ENCODE data around the gene ZSCAN4. TPM values are rescaled to one million over a fixed set of nuclear protein-coding genes. Genes with fewer than 3 reads are reported as not detected.

The ZSCAN4 gene, protein sequence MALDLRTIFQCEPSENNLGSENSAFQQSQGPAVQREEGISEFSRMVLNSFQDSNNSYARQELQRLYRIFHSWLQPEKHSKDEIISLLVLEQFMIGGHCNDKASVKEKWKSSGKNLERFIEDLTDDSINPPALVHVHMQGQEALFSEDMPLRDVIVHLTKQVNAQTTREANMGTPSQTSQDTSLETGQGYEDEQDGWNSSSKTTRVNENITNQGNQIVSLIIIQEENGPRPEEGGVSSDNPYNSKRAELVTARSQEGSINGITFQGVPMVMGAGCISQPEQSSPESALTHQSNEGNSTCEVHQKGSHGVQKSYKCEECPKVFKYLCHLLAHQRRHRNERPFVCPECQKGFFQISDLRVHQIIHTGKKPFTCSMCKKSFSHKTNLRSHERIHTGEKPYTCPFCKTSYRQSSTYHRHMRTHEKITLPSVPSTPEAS
- total RNA-seq, result 0.16 TPM
- long read RNA-seq, result 0 reads

- intact Hi-C loops (cut with DNase I), result no loop called here
- no peak for DNase-seq (ENCODE audit: low spot score)
These were observed at the start of gene ZSCAN4 for GRCh38 chr19:57668635-57669034. ZSCAN4 (plus strand) TSS chr19:57668935; CDS start chr19:57676146, 7,211 bp downstream.

DNA sequence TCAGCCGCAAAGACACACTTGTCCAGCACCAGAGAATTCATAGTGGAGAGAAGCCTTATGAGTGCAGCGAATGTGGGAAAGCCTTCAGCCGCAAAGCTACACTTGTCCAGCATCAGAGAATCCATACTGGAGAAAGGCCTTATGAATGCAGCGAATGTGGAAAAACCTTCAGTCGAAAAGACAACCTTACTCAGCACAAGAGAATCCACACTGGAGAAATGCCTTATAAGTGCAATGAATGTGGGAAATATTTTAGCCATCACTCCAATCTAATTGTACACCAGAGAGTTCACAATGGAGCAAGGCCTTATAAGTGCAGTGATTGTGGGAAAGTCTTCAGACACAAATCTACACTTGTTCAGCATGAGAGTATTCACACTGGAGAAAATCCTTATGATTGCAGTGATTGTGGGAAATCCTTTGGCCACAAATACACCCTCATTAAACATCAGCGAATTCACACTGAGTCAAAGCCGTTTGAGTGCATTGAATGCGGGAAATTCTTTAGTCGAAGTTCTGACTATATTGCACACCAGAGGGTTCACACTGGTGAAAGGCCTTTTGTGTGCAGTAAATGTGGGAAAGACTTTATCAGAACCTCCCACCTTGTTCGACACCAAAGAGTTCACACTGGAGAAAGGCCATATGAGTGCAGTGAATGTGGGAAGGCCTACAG, 47.9 kb upstream of the ZSCAN4 start:
- DNase-seq (ENCODE audit: low spot score), result no peak
- intact Hi-C loops (cut with DNase I), result no loop called here

GRCh38 chr19:57623091-57623490, 45.6 kb upstream of the ZSCAN4 start:
- intact Hi-C loops (cut with DNase I), result no loop called here
- DNase-seq (ENCODE audit: low spot score), result no peak

- intact Hi-C loops (cut with DNase I), result no loop called here
- DNase-seq (ENCODE audit: low spot score), result peak; percentile 95
These were observed 35.5 kb upstream of the ZSCAN4 start, which contains the start of gene ZNF211 for GRCh38 chr19:57632987-57633831. ZNF211 (plus strand) TSS chr19:57633168; CDS start chr19:57633347, 179 bp downstream.

DNA sequence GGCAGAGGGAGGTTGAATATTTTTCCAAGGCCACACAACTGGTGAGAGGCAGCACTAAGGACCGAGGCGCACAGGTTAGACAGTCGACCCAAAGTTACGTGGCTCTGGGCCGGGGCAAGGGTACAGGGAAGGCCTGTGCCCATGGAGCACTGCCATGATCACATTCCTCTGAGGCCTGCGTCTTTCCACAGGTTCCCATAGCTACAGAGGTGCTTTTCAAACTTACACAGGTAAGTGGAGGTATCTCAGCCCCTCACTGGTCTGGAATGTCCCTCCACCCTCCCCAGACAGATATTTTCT, 35.0 kb upstream of the ZSCAN4 start:
- intact Hi-C loops (cut with DNase I), result no loop called here

GRCh38 chr19:57637379-57637778, 31.4 kb upstream of the ZSCAN4 start:
- DNase-seq (ENCODE audit: low spot score), result no peak
- intact Hi-C loops (cut with DNase I), result no loop called here

More for the DNA sequence above, 35.0 kb upstream of the ZSCAN4 start:
- DNase-seq (ENCODE audit: low spot score), result no peak

DNA sequence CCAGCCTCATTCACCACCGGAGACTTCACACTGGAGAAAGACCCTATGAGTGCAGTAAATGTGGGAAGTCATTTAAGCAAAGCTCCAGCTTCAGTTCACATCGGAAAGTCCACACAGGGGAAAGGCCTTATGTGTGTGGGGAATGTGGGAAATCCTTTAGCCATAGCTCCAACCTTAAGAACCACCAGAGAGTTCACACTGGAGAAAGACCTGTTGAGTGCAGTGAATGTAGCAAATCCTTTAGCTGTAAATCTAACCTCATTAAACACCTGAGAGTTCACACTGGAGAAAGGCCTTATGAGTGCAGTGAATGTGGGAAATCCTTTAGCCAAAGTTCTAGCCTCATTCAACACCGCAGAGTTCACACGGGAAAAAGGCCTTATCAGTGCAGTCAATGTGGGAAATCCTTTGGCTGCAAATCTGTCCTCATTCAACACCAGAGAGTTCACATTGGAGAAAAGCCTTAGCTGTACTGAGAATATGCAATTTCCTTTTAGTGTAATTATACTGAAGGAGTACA, 27.0 kb upstream of the ZSCAN4 start:
- DNase-seq (ENCODE audit: low spot score), result no peak
- intact Hi-C loops (cut with DNase I), result no loop called here

DNA sequence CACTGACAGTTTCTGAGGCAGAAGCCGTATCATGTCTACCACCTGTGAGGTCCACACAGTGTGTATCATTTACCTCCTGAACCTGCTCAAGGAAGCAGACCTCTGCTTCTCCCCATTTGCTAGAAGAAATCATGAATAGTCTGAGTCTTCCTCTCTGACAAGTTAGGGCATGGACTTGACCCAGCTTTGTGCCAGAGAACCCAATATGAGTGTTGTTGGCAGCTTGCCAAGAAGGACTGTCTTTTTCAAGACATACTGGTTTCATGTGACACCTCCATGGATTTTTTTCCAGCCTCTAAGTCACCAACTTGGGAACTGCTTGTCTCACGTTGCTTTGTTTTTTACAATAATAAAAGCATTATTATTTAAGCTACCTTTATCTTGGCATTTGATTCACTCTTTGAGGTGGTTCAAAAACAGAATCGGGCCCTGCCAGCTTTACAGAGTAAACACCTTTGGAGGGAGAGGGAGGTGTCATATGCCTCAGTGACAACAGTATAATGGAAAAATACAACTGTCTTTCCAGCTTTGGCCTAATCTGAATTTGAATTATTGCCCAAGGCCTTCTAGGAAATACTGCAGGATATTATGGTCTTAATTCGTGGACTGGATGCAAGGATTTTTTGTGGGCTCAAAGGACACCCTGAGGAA, 26.2 kb upstream of the ZSCAN4 start:
- intact Hi-C loops (cut with DNase I), result no loop called here
- DNase-seq (ENCODE audit: low spot score), result no peak

GRCh38 chr19:57643734-57644133, 25.0 kb upstream of the ZSCAN4 start:
- DNase-seq (ENCODE audit: low spot score), result no peak

GRCh38 chr19:57648331-57649003, 20.3 kb upstream of the ZSCAN4 start:
- DNase-seq (ENCODE audit: low spot score), result no peak
- intact Hi-C loops (cut with DNase I), result no loop called here

More at GRCh38 chr19:57643734-57644133, 25.0 kb upstream of the ZSCAN4 start:
- intact Hi-C loops (cut with DNase I), result no loop called here

GRCh38 chr19:57651654-57651996, 17.1 kb upstream of the ZSCAN4 start:
- no peak for DNase-seq (ENCODE audit: low spot score)
- intact Hi-C loops (cut with DNase I), result no loop called here

DNA sequence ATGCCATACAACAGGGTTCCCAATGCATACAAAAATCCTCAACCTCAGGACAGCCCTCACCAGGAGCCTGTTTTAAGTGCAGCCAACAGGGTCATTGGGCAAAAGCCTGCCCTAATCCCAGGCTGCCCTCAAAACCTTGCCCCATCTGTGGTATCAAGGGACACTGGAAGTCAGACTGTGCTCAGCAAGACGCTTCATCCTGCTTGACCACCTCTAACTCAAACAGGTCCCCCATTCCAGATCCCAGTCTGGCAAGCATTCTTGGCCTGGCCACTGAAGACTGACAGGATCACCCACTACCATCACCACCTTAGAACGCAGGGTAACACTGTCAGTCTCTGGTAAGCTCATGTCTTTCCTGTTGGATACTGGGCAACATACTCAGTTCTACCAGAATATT, 15.0 kb upstream of the ZSCAN4 start:
- intact Hi-C loops (cut with DNase I), result no loop called here
- no peak for DNase-seq (ENCODE audit: low spot score)

DNA sequence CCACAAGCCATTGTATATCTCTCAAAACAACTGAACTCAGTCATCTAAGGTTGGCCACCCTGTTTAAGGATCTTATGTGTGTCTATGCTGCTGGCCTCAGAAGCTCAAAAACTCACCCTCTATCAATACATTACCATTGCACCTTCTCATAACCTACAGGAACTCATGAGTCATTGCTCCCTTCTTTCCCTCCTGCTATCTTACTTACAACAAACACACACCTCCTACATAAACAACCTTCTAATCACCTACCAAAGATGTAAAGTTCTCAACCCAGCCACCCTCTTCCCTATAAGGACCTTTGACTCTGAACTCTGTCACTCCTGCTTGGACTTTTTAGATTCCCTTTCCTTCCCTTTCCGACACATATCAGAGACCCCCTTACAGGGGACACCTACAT, 13.3 kb upstream of the ZSCAN4 start:
- intact Hi-C loops (cut with DNase I), result no loop called here

DNA sequence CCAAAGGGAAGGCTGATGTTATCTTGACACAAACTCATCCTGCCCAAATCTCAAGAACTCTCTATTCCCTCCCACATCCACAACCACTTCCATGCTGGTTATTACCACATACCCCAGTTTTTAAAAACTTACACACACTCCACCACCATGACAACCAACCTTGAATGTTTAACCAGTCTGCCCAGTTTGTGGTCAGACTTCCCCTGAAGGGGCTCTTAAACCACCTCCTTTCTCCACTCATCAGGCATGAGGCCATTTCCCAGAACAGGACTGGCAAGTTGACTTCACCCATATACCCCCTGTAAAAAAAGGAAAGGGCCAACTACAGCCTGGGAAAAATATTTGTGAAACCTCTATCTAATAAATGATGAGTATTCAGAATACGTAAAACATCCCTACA, 12.4 kb upstream of the ZSCAN4 start:
- intact Hi-C loops (cut with DNase I), result no loop called here
- DNase-seq (ENCODE audit: low spot score), result no peak

More for the DNA sequence above, 13.3 kb upstream of the ZSCAN4 start:
- DNase-seq (ENCODE audit: low spot score), result no peak

DNA sequence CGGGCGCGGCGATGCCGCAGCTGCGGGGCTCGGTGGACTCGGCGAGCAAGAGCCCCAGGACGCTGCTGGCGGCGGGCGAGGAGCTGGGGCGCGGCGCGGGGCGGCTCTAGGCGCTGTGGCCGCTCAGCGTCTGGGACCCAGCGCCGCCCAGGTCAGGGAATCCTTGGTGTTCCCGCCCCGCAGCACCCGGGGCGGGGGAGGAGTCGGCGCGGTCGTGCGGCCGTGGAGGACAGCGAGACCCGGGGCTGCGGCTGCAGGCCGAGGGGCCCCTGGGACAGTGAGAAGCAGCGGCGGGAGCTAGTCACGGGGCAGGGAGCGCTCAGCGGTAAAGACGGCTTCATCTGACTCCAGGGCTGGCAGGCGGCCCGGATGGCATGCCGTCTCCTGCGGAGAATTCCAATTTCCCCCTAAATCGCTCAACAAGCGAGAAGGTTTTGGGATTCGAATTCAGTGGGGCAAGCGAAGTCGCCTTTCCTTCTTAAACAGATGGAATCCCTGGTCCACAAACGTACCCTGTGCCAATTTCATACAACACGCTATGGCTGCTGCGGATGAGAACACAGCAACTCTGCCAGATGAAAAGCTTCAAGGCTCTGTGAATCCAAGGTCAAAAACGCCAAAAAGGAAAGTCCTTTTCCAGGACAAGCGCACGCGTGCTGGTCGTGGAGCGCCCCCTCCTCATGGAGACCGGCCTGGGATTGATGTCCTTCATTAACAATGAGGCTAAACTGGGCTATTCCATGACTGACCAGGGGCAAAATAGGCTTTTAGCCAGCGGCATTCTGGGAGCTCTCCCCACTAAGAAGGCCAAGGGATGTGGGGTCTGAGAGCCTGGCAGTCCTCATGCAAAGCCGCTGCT, 4.2 kb upstream of the ZSCAN4 start:
- DNase-seq (ENCODE audit: low spot score), result peak; percentile 76
- intact Hi-C loops (cut with DNase I), result no loop called here

- intact Hi-C loops (cut with DNase I), result no loop called here
- DNase-seq (ENCODE audit: low spot score), result no peak
These were observed 3.4 kb upstream of the ZSCAN4 start for GRCh38 chr19:57665261-57665806.

GRCh38 chr19:57667228-57667627, 1.5 kb upstream of the ZSCAN4 start:
- intact Hi-C loops (cut with DNase I), result no loop called here
- DNase-seq (ENCODE audit: low spot score), result no peak

Measured in cardiac septum (tissue), 1 donor.